SK-N-SH treated with all-trans-retinoic acid at 6 μM for 48 hours (cell line): ENCODE data around the gene HPCAL1.
"Not testable (repeated sequence)": the region's sequence is repeated elsewhere in the genome, so short reads cannot be mapped to it uniquely, and the experiment has no call there.

Experiments
- ATAC-seq: fragments of 200-7000 bp; cut with Tn5 transposase; 3 replicates; pipeline ENCODE4 v1.9.1; 2020; ENCODE audit warnings: mild to moderate bottlenecking, moderate library complexity
- ARNTL ChIP-seq: fragments of 450-650 bp; formaldehyde crosslinking; IDR thresholded peaks from 2 replicates; pipeline ENCODE4 v1.5.0; 2020; ENCODE audit warnings: low read depth, mild to moderate bottlenecking, moderate library complexity, borderline replicate concordance
- BACH2 ChIP-seq: fragments of 250-450 bp; sonication (Bioruptor Pico); IDR thresholded peaks from 2 replicates; pipeline ENCODE4 v1.9.0; 2021; ENCODE audit warnings: mild to moderate bottlenecking, borderline replicate concordance
- CSDC2 ChIP-seq: fragments of 250-450 bp; sonication (Bioruptor Pico); IDR thresholded peaks from 2 replicates; pipeline ENCODE4 v1.5.0; 2020; ENCODE audit warnings: mild to moderate bottlenecking, moderate library complexity
- ESRRG ChIP-seq: fragments of 250-450 bp; sonication (Bioruptor Pico); IDR thresholded peaks from 2 replicates; pipeline ENCODE4 v1.6.1; 2021; ENCODE audit warnings: mild to moderate bottlenecking
- GLIS3 ChIP-seq: fragments of 250-450 bp; sonication (Bioruptor Pico); IDR thresholded peaks from 2 replicates; pipeline ENCODE4 v1.5.0; 2020; ENCODE audit warnings: mild to moderate bottlenecking, moderate library complexity
- ISL1 ChIP-seq: fragments of 250-450 bp; sonication (Bioruptor Pico); IDR thresholded peaks from 2 replicates; pipeline ENCODE4 v2.1.2; 2022; ENCODE audit warnings: mild to moderate bottlenecking, moderate library complexity
- OSR1 ChIP-seq: fragments of 250-450 bp; sonication (Bioruptor Pico); IDR thresholded peaks from 2 replicates; pipeline ENCODE4 v1.8.0; 2022; ENCODE audit warnings: moderate library complexity, mild to moderate bottlenecking, inconsistent platforms
- RARB ChIP-seq: fragments of 250-450 bp; sonication (Bioruptor Pico); IDR thresholded peaks from 2 replicates; pipeline ENCODE4 v1.8.0; 2021; ENCODE audit warnings: mild to moderate bottlenecking, moderate library complexity
- SNAI2 ChIP-seq: fragments of 250-450 bp; sonication (Bioruptor Pico); IDR thresholded peaks from 2 replicates; pipeline ENCODE4 v1.5.0; 2020; ENCODE audit warnings: mild to moderate bottlenecking, moderate library complexity
- TCF4 ChIP-seq: fragments of 250-450 bp; sonication (Bioruptor Pico); IDR thresholded peaks from 2 replicates; pipeline ENCODE4 v1.8.0; 2021; ENCODE audit warnings: mild to moderate bottlenecking, moderate library complexity, borderline replicate concordance
- TOX ChIP-seq: fragments of 250-450 bp; sonication (Bioruptor Pico); IDR thresholded peaks from 2 replicates; pipeline ENCODE4 v1.8.0; 2021; ENCODE audit warnings: mild to moderate bottlenecking, moderate library complexity, borderline replicate concordance
- ZC3H10 ChIP-seq: fragments of 250-450 bp; sonication (Bioruptor Pico); IDR thresholded peaks from 2 replicates; pipeline ENCODE4 v1.5.1; 2021; ENCODE audit warnings: mild to moderate bottlenecking, moderate library complexity
- ZFP3 ChIP-seq: fragments of 250-450 bp; sonication (Bioruptor Pico); IDR thresholded peaks from 2 replicates; pipeline ENCODE4 v1.5.0; 2020; ENCODE audit warnings: mild to moderate bottlenecking, moderate library complexity
- ZNF70 ChIP-seq: fragments of 450-650 bp; formaldehyde crosslinking; IDR thresholded peaks from 2 replicates; pipeline ENCODE4 v1.5.0; 2020; ENCODE audit warnings: mild to moderate bottlenecking, moderate library complexity
- ZNF8 ChIP-seq: fragments of 450-650 bp; formaldehyde crosslinking; IDR thresholded peaks from 2 replicates; pipeline ENCODE4 v1.5.0; 2020; ENCODE audit warnings: mild to moderate bottlenecking, moderate library complexity
- TF ChIP-seq, protein P1 (sequence below): fragments of 250-450 bp; sonication (Bioruptor Pico); IDR thresholded peaks from 2 replicates; pipeline ENCODE4 v1.5.1; 2021; ENCODE audit warnings: mild to moderate bottlenecking, moderate library complexity
- TF ChIP-seq, protein P2 (sequence below): fragments of 250-450 bp; sonication (Bioruptor Pico); IDR thresholded peaks from 2 replicates; pipeline ENCODE4 v1.8.0; 2021; ENCODE audit warnings: low read depth, mild to moderate bottlenecking, moderate library complexity, borderline replicate concordance
- TF ChIP-seq, protein P3 (sequence below): fragments of 250-450 bp; sonication (Bioruptor Pico); IDR thresholded peaks from 2 replicates; pipeline ENCODE4 v1.5.0; 2020; ENCODE audit warnings: mild to moderate bottlenecking, moderate library complexity
- TF ChIP-seq, protein P4 (sequence below): fragments of 250-450 bp; sonication (Bioruptor Pico); IDR thresholded peaks from 2 replicates; pipeline ENCODE4 v1.5.1; 2020; ENCODE audit warnings: low read depth, mild to moderate bottlenecking, moderate library complexity
- TF ChIP-seq, protein P5 (sequence below): fragments of 250-450 bp; sonication (Bioruptor Pico); IDR thresholded peaks from 2 replicates; pipeline ENCODE4 v1.8.0; 2020; ENCODE audit warnings: mild to moderate bottlenecking, moderate library complexity, borderline replicate concordance

The HPCAL1 gene

DNA sequence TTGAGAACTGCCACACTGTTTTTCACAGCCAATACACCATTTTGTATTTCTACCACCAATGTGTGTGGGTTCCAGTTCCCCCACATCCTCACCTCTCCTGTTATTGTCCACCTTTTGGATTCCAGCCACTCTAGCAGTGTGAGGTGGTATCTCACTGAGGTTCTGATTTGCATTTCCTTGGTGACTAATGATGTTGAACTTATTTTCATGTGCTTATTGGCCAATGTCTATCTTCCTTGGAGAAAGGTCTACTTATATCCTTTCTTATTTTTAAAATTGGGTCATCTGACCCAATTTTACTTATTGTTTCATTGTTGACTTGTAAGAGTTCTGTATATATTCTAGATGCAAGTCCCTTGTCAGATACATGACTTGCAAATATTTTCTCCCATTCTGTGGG, 9.1 kb upstream of the HPCAL1 start (continued):
- TF ChIP-seq, protein P1, sequence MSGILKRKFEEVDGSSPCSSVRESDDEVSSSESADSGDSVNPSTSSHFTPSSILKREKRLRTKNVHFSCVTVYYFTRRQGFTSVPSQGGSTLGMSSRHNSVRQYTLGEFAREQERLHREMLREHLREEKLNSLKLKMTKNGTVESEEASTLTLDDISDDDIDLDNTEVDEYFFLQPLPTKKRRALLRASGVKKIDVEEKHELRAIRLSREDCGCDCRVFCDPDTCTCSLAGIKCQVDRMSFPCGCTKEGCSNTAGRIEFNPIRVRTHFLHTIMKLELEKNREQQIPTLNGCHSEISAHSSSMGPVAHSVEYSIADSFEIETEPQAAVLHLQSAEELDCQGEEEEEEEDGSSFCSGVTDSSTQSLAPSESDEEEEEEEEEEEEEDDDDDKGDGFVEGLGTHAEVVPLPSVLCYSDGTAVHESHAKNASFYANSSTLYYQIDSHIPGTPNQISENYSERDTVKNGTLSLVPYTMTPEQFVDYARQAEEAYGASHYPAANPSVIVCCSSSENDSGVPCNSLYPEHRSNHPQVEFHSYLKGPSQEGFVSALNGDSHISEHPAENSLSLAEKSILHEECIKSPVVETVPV (CRISPR knock-in tag) = no peak
- TF ChIP-seq BACH2 (CRISPR knock-in tag) (no peak), CSDC2 (no peak), ESRRG (CRISPR knock-in tag) (no peak), ZNF8 (CRISPR knock-in tag) (no peak), ZNF70 (no peak), SNAI2 (CRISPR knock-in tag) (no peak)
- TF ChIP-seq, protein P2, sequence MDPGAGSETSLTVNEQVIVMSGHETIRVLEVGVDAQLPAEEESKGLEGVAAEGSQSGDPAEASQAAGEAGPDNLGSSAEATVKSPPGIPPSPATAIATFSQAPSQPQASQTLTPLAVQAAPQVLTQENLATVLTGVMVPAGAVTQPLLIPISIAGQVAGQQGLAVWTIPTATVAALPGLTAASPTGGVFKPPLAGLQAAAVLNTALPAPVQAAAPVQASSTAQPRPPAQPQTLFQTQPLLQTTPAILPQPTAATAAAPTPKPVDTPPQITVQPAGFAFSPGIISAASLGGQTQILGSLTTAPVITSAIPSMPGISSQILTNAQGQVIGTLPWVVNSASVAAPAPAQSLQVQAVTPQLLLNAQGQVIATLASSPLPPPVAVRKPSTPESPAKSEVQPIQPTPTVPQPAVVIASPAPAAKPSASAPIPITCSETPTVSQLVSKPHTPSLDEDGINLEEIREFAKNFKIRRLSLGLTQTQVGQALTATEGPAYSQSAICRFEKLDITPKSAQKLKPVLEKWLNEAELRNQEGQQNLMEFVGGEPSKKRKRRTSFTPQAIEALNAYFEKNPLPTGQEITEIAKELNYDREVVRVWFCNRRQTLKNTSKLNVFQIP = no peak

DNA sequence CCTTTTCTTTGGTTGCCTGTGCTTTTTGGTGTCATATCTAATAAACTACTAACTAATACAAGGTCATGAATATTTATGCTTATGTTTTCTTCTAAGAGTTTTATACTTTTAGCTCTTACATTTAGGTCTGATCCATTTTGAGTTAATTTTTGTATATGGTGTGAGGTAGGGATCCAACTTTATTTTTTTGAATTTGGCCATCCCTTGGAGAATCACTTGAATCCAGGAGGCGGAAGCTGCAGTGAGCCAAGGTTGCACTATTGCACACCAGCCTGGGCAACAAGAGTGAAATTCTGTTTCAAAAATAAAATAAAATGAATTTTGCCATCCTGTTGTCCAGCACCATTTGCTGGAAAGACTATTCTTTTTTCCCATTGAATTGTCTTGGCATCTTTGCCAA, 8.6 kb upstream of the HPCAL1 start:
- no peak for TF ChIP-seq ISL1
- TF ChIP-seq, protein P3, sequence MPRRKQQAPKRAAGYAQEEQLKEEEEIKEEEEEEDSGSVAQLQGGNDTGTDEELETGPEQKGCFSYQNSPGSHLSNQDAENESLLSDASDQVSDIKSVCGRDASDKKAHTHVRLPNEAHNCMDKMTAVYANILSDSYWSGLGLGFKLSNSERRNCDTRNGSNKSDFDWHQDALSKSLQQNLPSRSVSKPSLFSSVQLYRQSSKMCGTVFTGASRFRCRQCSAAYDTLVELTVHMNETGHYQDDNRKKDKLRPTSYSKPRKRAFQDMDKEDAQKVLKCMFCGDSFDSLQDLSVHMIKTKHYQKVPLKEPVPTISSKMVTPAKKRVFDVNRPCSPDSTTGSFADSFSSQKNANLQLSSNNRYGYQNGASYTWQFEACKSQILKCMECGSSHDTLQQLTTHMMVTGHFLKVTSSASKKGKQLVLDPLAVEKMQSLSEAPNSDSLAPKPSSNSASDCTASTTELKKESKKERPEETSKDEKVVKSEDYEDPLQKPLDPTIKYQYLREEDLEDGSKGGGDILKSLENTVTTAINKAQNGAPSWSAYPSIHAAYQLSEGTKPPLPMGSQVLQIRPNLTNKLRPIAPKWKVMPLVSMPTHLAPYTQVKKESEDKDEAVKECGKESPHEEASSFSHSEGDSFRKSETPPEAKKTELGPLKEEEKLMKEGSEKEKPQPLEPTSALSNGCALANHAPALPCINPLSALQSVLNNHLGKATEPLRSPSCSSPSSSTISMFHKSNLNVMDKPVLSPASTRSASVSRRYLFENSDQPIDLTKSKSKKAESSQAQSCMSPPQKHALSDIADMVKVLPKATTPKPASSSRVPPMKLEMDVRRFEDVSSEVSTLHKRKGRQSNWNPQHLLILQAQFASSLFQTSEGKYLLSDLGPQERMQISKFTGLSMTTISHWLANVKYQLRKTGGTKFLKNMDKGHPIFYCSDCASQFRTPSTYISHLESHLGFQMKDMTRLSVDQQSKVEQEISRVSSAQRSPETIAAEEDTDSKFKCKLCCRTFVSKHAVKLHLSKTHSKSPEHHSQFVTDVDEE (CRISPR knock-in tag) = no peak
- no peak for TF ChIP-seq RARB (CRISPR knock-in tag)
- TF ChIP-seq, protein P4, sequence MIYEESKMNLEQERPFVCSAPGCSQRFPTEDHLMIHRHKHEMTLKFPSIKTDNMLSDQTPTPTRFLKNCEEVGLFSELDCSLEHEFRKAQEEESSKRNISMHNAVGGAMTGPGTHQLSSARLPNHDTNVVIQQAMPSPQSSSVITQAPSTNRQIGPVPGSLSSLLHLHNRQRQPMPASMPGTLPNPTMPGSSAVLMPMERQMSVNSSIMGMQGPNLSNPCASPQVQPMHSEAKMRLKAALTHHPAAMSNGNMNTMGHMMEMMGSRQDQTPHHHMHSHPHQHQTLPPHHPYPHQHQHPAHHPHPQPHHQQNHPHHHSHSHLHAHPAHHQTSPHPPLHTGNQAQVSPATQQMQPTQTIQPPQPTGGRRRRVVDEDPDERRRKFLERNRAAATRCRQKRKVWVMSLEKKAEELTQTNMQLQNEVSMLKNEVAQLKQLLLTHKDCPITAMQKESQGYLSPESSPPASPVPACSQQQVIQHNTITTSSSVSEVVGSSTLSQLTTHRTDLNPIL = no peak
- TF ChIP-seq ZNF70 = no peak
- no peak for TF ChIP-seq CSDC2
- no peak for TF ChIP-seq TCF4
- TF ChIP-seq OSR1 (CRISPR knock-in tag) = no peak
- no peak for TF ChIP-seq BACH2 (CRISPR knock-in tag)
- TF ChIP-seq GLIS3 (CRISPR knock-in tag) = no peak
- TF ChIP-seq, protein P2 = no peak
- no peak for TF ChIP-seq ZFP3 (CRISPR knock-in tag)
- TF ChIP-seq ZNF8 (CRISPR knock-in tag) = no peak
- TF ChIP-seq, protein P5, sequence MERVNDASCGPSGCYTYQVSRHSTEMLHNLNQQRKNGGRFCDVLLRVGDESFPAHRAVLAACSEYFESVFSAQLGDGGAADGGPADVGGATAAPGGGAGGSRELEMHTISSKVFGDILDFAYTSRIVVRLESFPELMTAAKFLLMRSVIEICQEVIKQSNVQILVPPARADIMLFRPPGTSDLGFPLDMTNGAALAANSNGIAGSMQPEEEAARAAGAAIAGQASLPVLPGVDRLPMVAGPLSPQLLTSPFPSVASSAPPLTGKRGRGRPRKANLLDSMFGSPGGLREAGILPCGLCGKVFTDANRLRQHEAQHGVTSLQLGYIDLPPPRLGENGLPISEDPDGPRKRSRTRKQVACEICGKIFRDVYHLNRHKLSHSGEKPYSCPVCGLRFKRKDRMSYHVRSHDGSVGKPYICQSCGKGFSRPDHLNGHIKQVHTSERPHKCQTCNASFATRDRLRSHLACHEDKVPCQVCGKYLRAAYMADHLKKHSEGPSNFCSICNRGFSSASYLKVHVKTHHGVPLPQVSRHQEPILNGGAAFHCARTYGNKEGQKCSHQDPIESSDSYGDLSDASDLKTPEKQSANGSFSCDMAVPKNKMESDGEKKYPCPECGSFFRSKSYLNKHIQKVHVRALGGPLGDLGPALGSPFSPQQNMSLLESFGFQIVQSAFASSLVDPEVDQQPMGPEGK (CRISPR knock-in tag) = no peak
- no peak for TF ChIP-seq TOX (CRISPR knock-in tag)
- TF ChIP-seq SNAI2 (CRISPR knock-in tag) = no peak
- no peak for TF ChIP-seq ESRRG (CRISPR knock-in tag)
- no peak for TF ChIP-seq ARNTL
- no peak for TF ChIP-seq ZC3H10 (CRISPR knock-in tag)

DNA sequence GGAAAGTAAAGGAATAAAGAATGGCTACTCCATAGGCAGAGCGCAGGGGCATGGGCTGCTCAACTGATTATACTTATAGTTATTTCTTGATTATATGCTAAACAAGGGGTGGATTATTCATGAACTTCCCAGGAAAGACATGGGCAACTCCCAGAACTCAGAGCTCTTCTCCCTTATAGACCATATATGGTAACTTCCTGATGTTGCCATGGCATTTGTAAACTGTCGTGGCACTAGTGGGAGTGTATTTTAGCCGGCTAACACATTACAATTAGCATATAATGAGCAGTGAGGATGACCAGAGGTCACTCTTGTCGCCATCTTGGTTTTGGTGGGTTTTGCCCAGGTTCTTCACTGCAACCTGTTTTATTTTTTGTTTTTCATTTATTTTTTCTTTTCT, 7.1 kb upstream of the HPCAL1 start:
- not testable (repeated sequence) for ATAC-seq

More for the DNA sequence above, 8.6 kb upstream of the HPCAL1 start:
- ATAC-seq = no peak
